GM19452 (cell line): ENCODE data around the gene COQ3.

ENCODE experiments used
- ATAC-seq: cut with Tn5 transposase; IDR thresholded peaks from one replicate; pipeline ENCODE4 v1.9.1; 2021; ENCODE audit not compliant: unreplicated experiment

COQ3 gene

GRCh38 chr6:99393698-99394531 is at the start of gene COQ3:
COQ3 (minus strand) TSS chr6:99394195; CDS start chr6:99394179, 16 bp downstream.
- ATAC-seq, result peak; percentile 76

DNA sequence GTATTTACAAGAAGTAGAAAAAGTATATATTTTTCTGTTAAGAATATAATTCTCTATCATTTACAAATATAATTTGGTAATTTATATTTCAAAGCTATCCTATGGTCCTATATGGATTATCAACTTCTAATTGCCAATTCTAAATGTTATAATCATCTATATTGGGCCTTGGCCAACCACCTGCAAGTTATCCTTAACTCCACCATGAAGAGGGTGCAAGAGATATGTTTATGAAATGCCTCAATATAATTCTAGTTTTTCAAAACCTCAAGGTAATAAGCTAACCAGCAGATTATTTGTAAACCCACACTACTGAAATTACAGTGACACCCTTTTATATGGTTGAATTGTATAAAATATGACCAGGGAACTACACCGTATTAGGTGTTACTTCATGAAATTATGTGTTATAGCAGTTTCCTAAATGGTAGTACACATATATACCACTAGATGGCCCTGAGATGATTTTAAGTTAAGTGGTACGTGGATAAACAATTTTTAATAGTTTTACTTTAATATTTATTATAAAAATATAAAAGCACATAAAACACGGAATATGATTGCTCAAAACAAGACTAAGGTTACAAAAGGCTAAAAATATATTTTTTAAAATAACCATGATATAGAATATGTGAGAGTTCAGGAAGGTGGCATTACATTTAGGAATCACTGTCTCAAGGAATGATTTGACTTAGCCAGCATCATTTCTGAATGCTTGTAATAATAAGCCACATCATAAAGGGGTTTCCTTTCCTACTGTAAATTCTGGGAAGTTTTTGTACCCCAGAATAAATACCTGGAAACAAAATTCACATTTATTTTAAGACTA is 40.9 kb upstream of the COQ3 start:
- peak; percentile 91 for ATAC-seq

- no peak for ATAC-seq
These were observed 38.9 kb upstream of the COQ3 start for GRCh38 chr6:99432877-99433276.

DNA sequence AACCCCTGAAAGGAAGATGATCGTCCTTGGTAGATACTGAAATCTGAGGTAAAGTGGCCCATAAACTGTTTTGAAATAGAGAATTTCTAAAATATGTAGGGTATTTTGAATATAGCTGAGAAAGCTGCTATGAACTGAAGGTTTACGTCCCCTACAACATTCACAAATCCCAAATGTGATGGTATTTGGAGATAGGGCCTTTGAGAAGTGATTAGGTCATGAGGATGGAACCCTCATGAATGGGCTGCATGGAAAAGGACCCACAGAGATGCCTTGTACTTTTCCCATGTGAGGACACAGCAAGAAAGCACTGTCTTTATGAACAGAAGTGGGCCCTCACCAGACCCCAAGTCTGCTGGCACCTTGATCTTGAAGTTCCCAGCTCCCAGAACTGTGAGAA is 37.9 kb upstream of the COQ3 start:
- ATAC-seq, result no peak

DNA sequence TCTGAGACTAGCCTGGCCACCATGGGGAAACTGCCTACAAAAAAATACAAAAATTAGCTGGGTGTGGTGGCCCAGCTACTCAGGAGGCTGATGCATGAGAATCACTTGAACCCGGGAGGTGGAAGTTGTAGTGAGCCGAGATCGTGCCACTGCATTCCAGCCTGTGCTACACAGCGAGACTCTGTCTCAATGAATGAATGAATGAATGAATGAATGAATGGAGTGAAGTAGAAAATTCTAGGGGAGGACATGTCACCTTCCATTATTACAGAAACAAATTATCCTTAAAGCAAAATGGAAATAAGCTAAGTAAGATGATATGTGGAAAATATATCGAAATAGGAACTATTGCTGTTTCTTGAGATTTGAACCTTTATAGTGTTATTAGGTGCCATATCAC is 34.0 kb upstream of the COQ3 start:
- ATAC-seq, result no peak

DNA sequence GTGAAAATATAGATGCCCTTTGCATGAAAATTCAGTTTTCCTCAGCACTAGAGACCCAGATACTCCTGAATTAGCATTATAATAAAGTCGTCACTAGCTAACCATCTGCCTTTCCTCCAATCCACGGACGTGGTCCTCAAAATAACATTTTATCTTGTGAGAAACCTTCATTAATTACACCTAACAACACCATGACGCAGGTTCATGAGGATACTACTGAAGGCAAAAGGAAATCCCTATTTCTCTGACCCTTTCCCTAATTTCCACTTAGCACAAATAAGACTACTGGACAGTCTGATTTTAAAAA is 32.4 kb upstream of the COQ3 start:
- ATAC-seq, result no peak

GRCh38 chr6:99425647-99426450 is 31.9 kb upstream of the COQ3 start:
- ATAC-seq, result peak; percentile 54

- ATAC-seq, result peak; percentile 87
These were observed 31.0 kb upstream of the COQ3 start, which contains the start of gene PNISR for GRCh38 chr6:99424761-99425646. PNISR (minus strand) TSS chr6:99425308; CDS start chr6:99414659, 10,649 bp downstream.

DNA sequence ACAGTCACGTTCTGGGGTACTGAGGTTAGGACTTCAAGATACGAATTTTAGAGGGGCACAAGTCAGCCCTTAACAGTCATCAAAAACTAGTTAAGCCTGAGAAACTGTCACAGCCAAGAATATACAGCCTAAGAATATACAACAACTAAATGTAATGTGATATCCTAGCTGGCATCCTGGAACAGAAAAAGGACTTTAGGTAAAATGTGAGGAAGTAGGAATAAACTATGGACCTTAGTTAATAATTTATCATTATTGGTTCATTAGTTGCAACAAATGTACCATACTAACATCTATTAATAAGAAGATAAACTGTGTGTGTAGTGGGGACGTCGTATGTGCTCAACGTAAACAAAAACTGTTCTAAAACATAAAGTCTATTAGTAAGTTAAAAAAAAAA is 30.0 kb upstream of the COQ3 start:
- no peak for ATAC-seq

GRCh38 chr6:99422912-99423311 is 28.9 kb upstream of the COQ3 start:
- no peak for ATAC-seq

DNA sequence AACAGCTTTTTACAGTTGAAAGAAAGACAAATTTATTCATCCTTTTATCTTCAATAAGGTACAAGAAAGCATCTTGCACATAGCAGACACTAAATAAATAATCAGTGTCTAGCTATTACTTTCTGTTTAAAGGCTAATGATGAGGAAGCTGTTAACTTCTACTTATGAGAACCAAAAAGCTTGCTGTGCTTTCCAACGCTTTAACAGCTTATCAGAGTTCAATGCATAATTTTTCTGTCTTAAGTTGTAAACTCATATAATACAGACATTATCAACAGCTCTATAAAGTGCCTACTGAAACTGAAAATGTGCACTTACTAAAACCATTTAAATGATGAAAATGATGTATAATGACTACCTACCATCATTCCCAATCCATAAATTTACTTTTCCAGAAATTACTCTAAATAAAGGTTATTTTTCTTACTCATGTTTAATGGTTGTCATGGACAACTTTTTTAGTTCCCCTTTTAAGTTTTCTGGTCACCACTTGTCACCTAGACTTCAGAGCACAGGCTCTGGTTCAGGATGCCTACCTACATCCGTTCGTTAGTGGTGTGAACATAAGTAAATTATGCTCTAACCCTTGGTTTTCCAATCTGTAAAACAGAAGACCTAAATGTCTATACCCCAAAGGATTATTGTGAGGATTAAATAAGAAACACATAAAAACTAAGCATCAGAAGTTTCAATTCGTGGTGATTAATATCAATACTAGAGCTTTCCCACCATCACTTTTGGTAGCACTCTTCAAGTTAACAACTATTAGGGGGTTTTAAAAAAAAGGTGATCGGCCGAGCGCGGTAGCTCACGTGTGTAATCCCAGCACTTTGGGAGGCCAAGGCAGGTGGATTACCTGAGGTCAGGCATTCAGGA is 23.1 kb upstream of the COQ3 start:
- peak; percentile 90 for ATAC-seq

GRCh38 chr6:99416226-99416625 is 22.2 kb upstream of the COQ3 start:
- no peak for ATAC-seq

- ATAC-seq, result no peak
These were observed 21.5 kb upstream of the COQ3 start for GRCh38 chr6:99415446-99415845.

DNA sequence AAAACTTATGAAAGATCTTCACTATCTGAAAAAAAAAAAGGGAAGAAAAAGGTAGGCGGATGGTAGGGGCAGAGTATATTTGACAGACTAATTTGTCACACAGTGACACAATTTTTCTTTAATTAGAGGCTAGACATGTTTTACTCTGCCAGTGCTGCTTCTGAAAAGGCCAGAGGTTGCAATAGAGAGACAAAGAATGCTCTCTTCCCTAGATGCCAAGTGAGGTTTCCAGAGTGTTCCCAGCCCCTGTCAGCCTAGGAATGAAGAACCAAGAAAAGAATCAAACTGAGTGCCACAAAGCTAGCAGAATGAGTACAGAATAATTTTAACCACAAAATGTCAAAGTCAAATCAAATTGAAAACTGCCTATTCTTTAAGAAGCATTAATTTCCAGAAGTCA is 18.1 kb upstream of the COQ3 start:
- no peak for ATAC-seq

DNA sequence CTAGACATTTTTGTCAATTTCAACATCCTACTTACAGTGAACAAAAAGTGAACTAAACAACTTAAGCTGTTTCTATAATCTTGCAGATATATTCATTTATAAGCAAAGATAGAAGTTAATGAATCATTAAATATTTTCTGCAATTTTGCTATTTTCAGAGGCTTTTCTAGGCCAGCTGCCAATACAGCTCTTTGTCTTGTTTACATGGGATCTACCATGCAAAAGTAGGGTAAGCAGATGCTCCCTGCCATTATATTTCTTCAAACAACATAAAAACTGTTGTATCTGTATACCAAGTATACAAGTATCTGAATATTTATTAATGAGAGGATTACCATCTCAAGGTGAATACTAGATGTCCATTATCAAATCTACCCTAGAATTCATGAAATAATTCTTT is 15.7 kb upstream of the COQ3 start:
- ATAC-seq, result no peak

DNA sequence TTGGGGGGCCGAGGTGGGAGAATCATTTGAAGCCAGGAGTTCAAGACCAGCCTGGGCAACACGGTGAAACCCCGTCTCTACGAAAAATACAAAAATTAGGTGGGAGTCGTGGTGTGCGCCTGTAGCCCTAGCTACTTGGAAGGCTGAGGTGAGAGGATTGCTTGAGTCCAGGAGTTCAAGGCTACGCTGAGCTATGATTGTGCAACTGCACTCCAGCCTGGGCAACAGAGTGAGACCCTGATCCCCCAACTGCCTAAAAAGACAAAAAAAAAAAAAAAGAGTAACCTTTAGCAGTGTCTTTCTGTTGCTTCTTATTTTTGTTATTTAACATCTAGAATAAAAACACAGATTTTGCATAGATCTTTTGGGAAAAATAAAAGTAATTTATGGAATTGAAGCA is 13.1 kb upstream of the COQ3 start:
- no peak for ATAC-seq

DNA sequence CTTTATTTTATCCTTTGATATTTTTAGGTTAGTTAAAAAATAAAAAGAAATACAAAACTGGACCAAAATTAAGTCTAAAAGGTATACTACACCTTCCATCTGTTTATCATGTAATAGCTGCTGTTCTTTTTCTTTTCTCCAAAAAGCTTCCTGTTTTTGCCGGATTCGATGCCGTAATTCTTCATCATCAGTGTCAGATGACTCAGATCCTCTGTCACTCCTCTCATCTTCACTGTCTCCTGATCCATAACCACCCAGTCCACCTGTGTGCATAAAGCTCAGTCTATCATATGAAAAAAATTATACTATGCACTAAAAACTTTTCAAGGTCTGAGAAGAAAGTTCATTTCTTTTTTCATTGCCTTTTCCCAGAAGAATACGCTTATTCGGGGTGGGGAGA is 8.5 kb upstream of the COQ3 start:
- ATAC-seq, result no peak

DNA sequence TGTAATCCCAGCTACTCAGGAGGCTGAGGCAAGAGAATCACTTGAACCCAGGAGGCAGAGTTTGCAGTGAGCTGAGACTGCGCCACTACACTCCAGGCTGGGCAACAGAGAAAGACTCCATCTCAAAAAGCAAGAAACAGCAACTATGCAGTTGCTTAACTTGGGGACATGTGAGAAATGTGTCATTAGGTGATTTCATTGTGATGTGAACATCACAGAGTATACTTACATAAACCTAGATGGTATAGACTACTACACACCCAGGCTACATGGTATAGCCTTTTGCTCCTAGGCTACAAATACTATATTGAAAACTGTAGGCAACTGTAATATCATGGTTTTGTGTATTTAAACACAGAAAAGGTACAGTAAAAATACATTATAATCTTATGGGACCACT is 3.3 kb upstream of the COQ3 start:
- ATAC-seq, result no peak

- peak; percentile 10 for ATAC-seq
These were observed 663 bp downstream of the COQ3 start for GRCh38 chr6:99393366-99393697.

DNA sequence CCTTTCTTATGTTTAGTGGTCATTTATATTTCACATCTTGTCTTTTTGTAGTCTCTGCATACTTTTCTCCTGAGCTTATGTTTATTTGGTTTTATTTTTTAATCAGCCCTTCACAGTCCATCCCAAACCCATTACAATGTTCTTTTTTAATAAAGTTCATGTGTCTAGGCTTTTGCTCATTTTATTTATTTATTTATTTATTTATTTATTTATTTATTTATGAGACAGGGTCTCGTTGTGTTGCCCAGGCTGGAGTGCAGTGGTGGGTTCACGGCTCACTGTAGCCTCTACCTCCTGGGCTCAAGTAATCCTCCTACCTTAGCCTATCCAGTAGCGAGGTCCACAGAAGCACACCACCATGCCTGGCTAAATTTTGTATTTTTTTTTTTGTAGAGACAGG is 3.1 kb downstream of the COQ3 start:
- no peak for ATAC-seq
